Activated CD4-positive, alpha-beta T cell treated with anti-CD3 and anti-CD28 coated beads, Interleukin-2, amount 50 U/mL, for 24 hours (primary cell): ENCODE data around the gene TRAPPC12.

Experiments
- DNase-seq, 2 donors: peaks; one replicate each; pipeline ENCODE4 v3.0.0-alpha.2; 2020; ENCODE audit warnings: low read depth in 1 of 2, low spot score in 1 of 2

TRAPPC12 gene

GRCh38 chr2:3465844-3466481 is 86.5 kb downstream of the TRAPPC12 start:
- no peak for DNase-seq

GRCh38 chr2:3466482-3466863 is 87.0 kb downstream of the TRAPPC12 start:
- DNase-seq = no peak

GRCh38 chr2:3466966-3467365 is 87.5 kb downstream of the TRAPPC12 start:
- DNase-seq = no peak

GRCh38 chr2:3467654-3468053 is 88.2 kb downstream of the TRAPPC12 start:
- DNase-seq = no peak

- no peak for DNase-seq
These were observed 88.9 kb downstream of the TRAPPC12 start for GRCh38 chr2:3468296-3468988.

GRCh38 chr2:3469486-3469885 is 90.0 kb downstream of the TRAPPC12 start:
- DNase-seq = no peak

GRCh38 chr2:3470166-3470651 is 90.7 kb downstream of the TRAPPC12 start:
- DNase-seq = no peak

- DNase-seq = no peak
These were observed 91.6 kb downstream of the TRAPPC12 start for GRCh38 chr2:3470856-3471737.

GRCh38 chr2:3472296-3472695 is 92.8 kb downstream of the TRAPPC12 start:
- no peak for DNase-seq

GRCh38 chr2:3472966-3473365 is 93.5 kb downstream of the TRAPPC12 start:
- no peak for DNase-seq

GRCh38 chr2:3475771-3476170 is 96.3 kb downstream of the TRAPPC12 start:
- DNase-seq = no peak

GRCh38 chr2:3476321-3476984 is 97.0 kb downstream of the TRAPPC12 start:
- no peak for DNase-seq

GRCh38 chr2:3476985-3477327 is 97.5 kb downstream of the TRAPPC12 start:
- no peak for DNase-seq

- DNase-seq = no peak
These were observed 99.4 kb downstream of the TRAPPC12 start for GRCh38 chr2:3478846-3479385.

GRCh38 chr2:3479430-3480320 is 100.2 kb downstream of the TRAPPC12 start:
- DNase-seq = no peak

- DNase-seq = no peak
These were observed 101.0 kb downstream of the TRAPPC12 start for GRCh38 chr2:3480352-3481010.

GRCh38 chr2:3481011-3481400 is 101.5 kb downstream of the TRAPPC12 start:
- no peak for DNase-seq

- DNase-seq = no peak
These were observed 102.4 kb downstream of the TRAPPC12 start for GRCh38 chr2:3481736-3482362.

- DNase-seq = no peak
These were observed 102.9 kb downstream of the TRAPPC12 start for GRCh38 chr2:3482363-3482821.
